GOT3 (cell line): ENCODE results near the gene RABL2A.
"Not testable (repeated sequence)": the region's sequence is repeated elsewhere in the genome, so short reads cannot be mapped to it uniquely, and the experiment has no call there.

Source experiments
- DNase-seq: peaks from one replicate; lab custom pipeline; 2025; ENCODE audit warnings: mixed read lengths; lab: John Stamatoyannopoulos, UW

RABL2A gene

DNA sequence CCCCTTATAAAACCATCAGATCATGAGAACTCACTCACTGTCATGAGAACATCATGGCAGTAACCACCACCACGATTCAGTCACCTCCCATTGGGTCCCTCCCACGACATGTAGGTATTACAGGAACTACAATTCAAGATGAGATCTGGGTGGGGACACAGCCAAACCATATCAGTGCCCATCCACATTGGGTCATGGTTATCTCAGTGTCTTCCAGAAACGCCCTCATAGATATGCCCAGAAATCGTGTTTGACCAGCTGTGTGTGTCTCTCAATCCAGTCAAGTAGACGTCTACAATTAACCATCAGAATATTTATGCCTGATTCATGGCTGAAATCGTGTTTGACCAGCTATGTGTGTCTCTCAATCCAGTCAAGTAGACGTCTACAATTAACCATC is 17.2 kb upstream of the RABL2A start:
- DNase-seq, result not testable (repeated sequence)

GRCh38 chr2:113621002-113621401 is 6.1 kb upstream of the RABL2A start:
- DNase-seq, result not testable (repeated sequence)

- not testable (repeated sequence) for DNase-seq
Observed at GRCh38 chr2:113625906-113626305, 1.2 kb upstream of the RABL2A start.

GRCh38 chr2:113632849-113633345 is 5.8 kb downstream of the RABL2A start:
- not testable (repeated sequence) for DNase-seq

GRCh38 chr2:113635358-113635757 is 8.3 kb downstream of the RABL2A start:
- DNase-seq, result not testable (repeated sequence)

DNA sequence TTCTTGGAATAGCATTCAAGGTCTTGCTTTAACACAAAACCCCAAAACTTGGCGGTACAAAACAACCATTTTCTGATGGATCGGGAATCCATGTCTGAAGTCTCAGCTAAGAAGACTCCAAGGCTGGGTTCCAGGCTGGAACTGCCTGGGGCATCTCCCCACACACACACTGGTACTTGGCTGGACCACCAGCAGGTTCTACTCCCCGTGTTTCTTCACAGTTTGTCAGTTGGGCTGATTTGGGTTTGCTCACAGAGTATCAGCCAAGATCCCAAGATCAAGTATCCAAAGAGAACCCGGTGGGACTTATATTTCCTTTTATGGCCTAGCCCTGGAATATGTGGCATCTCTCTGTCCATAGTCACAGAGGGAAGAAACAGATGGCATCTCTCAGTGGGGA is 9.2 kb downstream of the RABL2A start:
- DNase-seq, result not testable (repeated sequence)

DNA sequence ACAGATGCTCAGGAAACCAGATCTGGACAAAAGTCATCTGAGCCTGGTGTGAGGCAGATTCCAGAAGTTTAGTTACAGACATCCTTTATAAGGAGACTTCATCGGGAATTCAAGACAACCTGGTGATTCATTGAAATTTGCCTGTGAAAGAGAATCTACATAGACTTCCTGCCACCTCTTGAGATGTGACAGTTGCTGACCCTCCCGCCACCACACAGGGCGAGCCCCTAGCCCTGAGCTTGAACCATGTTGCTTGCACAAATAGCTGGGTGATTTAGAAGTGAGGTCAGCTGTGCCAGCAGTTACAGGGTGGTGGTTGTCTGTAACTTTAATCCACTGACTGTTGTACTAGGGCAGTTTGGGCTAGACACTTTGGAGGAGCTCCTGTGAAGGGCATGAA is 11.0 kb downstream of the RABL2A start:
- not testable (repeated sequence) for DNase-seq

DNA sequence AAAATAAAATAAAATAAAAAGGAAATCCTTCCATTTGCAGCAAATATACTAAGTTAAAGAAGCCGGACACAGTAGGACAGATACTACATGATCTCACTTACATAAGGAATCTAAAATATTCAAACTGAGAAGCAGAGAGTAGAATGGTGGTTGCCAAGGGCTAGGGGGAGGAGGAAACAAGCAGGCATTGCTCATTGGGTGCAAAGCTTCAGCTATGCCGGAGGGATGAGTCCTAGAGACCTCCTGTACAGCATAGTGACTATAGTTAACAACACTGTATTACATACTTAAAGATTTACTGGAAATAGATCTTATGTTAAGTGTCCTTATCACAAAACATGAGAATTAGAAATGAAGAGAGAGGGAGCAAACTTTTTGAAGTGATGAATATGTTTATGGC is 19.2 kb downstream of the RABL2A start:
- DNase-seq, result not testable (repeated sequence)

GRCh38 chr2:113650834-113651815 is 24.1 kb downstream of the RABL2A start:
- DNase-seq, result not testable (repeated sequence)

DNA sequence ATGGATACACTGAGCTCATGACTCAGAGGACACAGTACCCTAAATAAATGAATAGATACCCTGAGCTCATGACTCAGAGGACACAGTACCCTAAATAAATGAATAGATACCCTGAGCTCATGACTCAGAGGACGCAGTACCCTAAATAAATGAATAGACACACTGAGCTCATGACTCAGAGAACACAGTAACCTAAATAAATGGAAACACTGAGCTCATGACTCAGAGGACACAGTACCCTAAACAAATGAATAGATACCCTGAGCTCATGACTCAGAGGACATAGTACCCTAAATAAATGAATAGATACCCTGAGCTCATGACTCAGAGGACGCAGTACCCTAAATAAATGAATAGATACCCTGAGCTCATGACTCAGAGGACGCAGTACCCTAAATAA is 25.5 kb downstream of the RABL2A start:
- not testable (repeated sequence) for DNase-seq

- DNase-seq, result not testable (repeated sequence)
Observed at GRCh38 chr2:113656031-113656624, 29.1 kb downstream of the RABL2A start.

GRCh38 chr2:113657735-113658134 is 30.7 kb downstream of the RABL2A start:
- not testable (repeated sequence) for DNase-seq

DNA sequence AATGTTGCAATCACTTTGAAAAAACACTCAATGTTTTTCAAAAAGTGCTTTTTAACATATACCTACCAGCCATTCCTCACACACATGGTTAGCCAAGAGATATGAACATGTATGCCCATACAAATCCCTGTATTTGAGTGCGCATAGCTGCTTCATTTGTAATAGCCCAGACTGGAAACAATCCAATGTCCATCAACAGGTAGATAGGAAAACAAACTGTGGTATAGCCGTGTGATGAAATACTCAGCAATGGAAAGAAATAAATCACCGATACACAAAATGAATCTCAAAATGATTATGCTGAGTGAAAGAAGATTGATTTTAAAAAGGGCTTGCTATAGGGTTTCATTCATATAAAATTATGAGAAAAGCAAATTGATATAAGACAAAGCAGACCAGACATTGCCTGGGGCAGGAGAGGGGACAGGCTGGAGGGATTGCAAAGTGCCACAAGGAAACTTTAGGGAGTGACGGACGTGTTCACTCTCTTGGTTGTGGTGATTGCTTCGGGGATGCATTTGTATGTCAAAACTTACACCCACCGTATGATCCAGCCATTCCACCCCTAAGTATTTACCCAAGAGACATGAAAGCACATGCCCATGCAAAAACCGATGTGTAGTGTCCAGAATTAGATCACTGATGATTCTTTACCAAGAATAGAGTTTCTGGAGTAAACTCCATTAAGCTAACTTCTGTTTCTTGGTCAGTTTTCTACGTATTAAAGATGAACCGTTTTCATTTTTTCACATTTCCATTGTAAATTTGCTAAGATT is 36.4 kb downstream of the RABL2A start:
- DNase-seq, result not testable (repeated sequence)

DNA sequence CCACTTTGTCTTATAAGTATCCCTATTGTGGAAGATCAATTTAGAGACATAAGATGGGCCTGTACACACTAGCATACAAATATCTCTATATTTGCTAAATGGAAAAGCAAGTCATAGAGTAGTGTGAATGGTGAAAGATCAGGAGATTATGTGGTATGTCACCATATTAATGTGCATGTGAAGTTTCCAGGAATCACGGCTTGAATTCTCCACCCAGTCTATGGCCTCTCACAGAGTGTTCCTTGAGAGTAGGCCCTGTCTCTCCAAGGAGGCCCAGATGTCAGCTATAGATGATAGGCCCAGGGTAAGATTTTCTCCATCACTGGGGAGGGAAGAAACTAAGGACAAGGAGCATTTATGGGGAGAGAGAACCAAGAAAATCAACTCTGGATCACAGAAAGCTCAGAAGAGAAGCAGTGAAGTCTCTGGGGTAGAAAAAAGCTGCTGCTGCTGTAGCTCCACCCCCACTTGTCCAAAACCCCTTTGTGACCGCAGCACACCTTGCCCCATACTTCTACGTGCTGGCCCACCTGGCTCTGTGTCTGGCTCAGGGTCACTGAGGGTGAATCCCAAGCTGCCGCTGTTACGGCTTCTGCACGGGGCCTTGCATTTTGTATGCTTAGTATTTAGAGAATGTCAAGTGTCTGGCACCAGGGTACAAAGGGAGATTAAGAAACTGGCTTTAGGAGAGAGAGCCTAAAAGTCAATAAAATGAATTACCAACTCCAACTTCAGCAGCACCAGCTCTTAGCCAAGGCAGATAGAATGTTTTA is 37.9 kb downstream of the RABL2A start:
- not testable (repeated sequence) for DNase-seq

DNA sequence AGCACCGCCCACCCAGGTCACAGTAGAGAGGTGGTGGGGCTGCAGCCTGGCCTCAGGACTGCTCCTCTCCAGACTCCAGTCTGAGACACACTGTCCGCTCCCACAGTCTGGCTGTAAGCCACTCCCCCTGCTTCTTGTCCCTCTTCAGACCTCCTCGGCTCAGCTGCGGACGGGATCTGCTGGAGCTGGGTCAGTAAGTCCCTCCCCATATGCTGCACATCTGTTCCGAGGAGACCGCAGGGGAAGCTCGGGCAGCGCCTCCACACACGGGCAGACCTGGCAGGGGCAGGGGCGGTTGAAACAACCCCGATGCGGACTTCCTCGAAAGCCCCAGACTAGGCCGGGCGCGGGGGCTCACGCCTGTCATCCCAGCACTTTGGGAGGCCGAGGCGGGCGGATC is 41.9 kb downstream of the RABL2A start:
- not testable (repeated sequence) for DNase-seq

DNA sequence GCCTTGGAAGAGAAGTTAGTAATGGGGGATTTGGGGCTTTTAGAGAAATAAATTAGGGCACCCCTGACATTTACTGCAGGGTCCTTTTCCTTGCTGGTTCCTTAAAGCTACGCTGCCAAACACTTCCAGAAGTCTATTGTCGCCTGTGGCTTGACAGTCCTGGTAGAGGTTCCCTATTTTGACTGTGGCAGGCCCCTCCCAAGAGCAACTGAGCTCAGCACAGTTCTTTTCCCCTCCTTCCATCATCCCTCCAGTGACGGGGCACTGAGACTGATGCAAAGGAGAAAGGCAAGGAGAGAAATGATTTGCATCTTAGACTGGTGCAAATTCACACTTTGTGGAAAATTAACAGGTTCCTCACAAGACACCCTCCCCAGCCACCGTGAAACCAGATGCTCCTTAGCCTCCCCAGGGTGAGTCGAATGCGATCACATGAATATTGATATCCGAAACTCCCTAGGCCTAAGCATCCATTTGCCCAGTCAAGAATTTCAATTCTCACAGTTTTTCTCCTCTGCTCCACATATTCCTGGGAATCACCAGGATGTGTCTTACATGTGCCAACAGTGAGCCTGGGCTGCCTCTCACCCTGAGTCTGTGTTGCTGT is 45.4 kb downstream of the RABL2A start:
- no peak for DNase-seq

DNA sequence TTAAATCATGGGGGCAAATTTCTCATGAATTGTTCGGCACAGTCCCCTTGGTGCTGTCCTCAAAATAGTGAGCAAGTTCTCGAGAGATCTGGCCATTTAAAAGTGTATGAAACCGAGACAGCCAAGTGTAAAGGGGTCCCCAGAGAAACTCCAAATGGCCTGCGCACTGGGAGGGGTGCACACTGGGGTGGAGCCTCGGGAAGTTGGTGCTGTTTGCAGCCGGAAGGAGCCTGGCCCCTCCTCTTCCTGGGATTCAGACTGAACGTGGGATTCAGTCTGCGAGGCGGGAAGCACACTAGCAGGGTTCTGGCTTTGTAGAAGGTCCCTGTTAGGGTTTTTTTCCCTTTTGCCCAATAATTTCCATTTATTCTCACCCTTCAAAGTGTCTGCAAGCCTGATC is 48.8 kb downstream of the RABL2A start:
- DNase-seq, result no peak

GRCh38 chr2:113676623-113677266 is 49.7 kb downstream of the RABL2A start:
- DNase-seq, result no peak

GRCh38 chr2:113677330-113677729 is 50.3 kb downstream of the RABL2A start:
- no peak for DNase-seq

GRCh38 chr2:113679457-113679856 is 52.4 kb downstream of the RABL2A start:
- no peak for DNase-seq
